Endothelial cell (in vitro differentiated cells): ENCODE results near the gene C18orf32. TPM values are rescaled to one million over a fixed set of nuclear protein-coding genes. Genes with fewer than 3 reads are reported as not detected.
"Not testable (repeated sequence)": the region's sequence is repeated elsewhere in the genome, so short reads cannot be mapped to it uniquely, and the experiment has no call there.

Experiments used
- DNase-seq: peaks from one replicate; pipeline ENCODE4 v3.0.0; 2021; ENCODE audit warnings: low spot score
- H3K27ac Mint-ChIP-seq: one replicate; pipeline ENCODE4 v1.8.0; 2021; ENCODE audit warnings: mixed read lengths, inconsistent platforms; ENCODE audit not compliant: unreplicated experiment
- H3K27me3 Mint-ChIP-seq: one replicate; pipeline ENCODE4 v1.8.0; 2021; ENCODE audit warnings: mild to moderate bottlenecking, moderate library complexity, mixed read lengths, inconsistent platforms; ENCODE audit not compliant: unreplicated experiment
- H3K36me3 Mint-ChIP-seq: one replicate; pipeline ENCODE4 v1.8.0; 2021; ENCODE audit warnings: mild to moderate bottlenecking, low read depth, mixed read lengths, inconsistent platforms; ENCODE audit not compliant: unreplicated experiment
- H3K4me1 Mint-ChIP-seq: one replicate; pipeline ENCODE4 v1.8.0; 2021; ENCODE audit warnings: mild to moderate bottlenecking, mixed read lengths, inconsistent platforms; ENCODE audit not compliant: unreplicated experiment
- H3K4me3 Mint-ChIP-seq: one replicate; pipeline ENCODE4 v1.8.0; 2021; ENCODE audit warnings: mild to moderate bottlenecking, mixed read lengths, inconsistent platforms; ENCODE audit not compliant: unreplicated experiment
- H3K9me3 Mint-ChIP-seq: one replicate; pipeline ENCODE4 v1.8.0; 2021; ENCODE audit warnings: mixed read lengths, inconsistent platforms; ENCODE audit not compliant: unreplicated experiment
- CTCF ChIP-seq: fragments of 200-600 bp; sonication (generic); IDR thresholded peaks from one replicate; pipeline ENCODE4 v1.5.0; 2021; ENCODE audit warnings: antibody characterized with exemption; ENCODE audit not compliant: unreplicated experiment
- total RNA-seq: library from RNA; stranded (reverse); fragmentation: NEBNext Ultra II Directional; extraction: Animal tissue kit (Norgen Biotek cat#: 25700); gene quantifications from one replicate; pipeline ENCODE4 v1.2.1, GENCODE V29; 2021; ENCODE audit not compliant: unreplicated experiment

C18orf32 gene
- total RNA-seq, 1 donor from 2014 or later, result 33.2 TPM

GRCh38 chr18:49476664-49477411 is 10.2 kb downstream of the C18orf32 start:
- H3K4me1 Mint-ChIP-seq, result peaks cover 7% of the 10 kb centered on the region
- H3K27ac Mint-ChIP-seq, result no peak overlapping the region
- H3K36me3 Mint-ChIP-seq, result peaks cover 14% of the 10 kb centered on the region
- no peak overlapping the region for H3K4me3 Mint-ChIP-seq
- no peaks in the 10 kb centered on the region for H3K9me3 Mint-ChIP-seq
- no peaks in the 10 kb centered on the region for H3K27me3 Mint-ChIP-seq
- DNase-seq, result no peak
- no peak for TF ChIP-seq CTCF

GRCh38 chr18:49474935-49475334 is 12.1 kb downstream of the C18orf32 start:
- not testable (repeated sequence) for H3K4me3 Mint-ChIP-seq, H3K4me1 Mint-ChIP-seq, H3K27ac Mint-ChIP-seq, H3K27me3 Mint-ChIP-seq, H3K9me3 Mint-ChIP-seq, DNase-seq
- peaks cover 11% of the 10 kb centered on the region for H3K36me3 Mint-ChIP-seq

GRCh38 chr18:49473721-49474120 is 13.3 kb downstream of the C18orf32 start:
- no peak overlapping the region for H3K27ac Mint-ChIP-seq
- H3K36me3 Mint-ChIP-seq, result no peaks in the 10 kb centered on the region
- no peak overlapping the region for H3K4me3 Mint-ChIP-seq
- H3K4me1 Mint-ChIP-seq, result peaks cover 7% of the 10 kb centered on the region
- peaks cover 1% of the 10 kb centered on the region for H3K27me3 Mint-ChIP-seq
- DNase-seq, result no peak
- H3K9me3 Mint-ChIP-seq, result no peaks in the 10 kb centered on the region
- no peak for TF ChIP-seq CTCF

- Mint-ChIP-seq H3K9me3 (no peaks in the 10 kb centered on the region), H3K4me3 (no peak overlapping the region), H3K27ac (no peak overlapping the region), H3K36me3 (no peaks in the 10 kb centered on the region), H3K27me3 (peaks cover 1% of the 10 kb centered on the region), H3K4me1 (peaks cover 7% of the 10 kb centered on the region)
- no peak for TF ChIP-seq CTCF
- no peak for DNase-seq
These were observed 14.6 kb downstream of the C18orf32 start for GRCh38 chr18:49472459-49472858.

- no peaks in the 10 kb centered on the region for H3K36me3 Mint-ChIP-seq
- H3K9me3 Mint-ChIP-seq, result no peaks in the 10 kb centered on the region
- TF ChIP-seq CTCF, result no peak
- DNase-seq, result no peak
- H3K4me3 Mint-ChIP-seq, result no peak overlapping the region
- H3K27me3 Mint-ChIP-seq, result peaks cover 1% of the 10 kb centered on the region
- H3K27ac Mint-ChIP-seq, result no peak overlapping the region
- peaks cover 7% of the 10 kb centered on the region for H3K4me1 Mint-ChIP-seq
These were observed 15.5 kb downstream of the C18orf32 start for GRCh38 chr18:49471532-49471931.
